GM19238 (cell line): ENCODE results near the gene ZNF57.
A peak's percentile ranks its signal among the peaks of the same experiment; 100 is the strongest.
"Not testable (repeated sequence)": the region's sequence is repeated elsewhere in the genome, so short reads cannot be mapped to it uniquely, and the experiment has no call there.

Experiments
- DNase-seq: peaks from one replicate; pipeline ENCODE4 v3.0.0; 2011; ENCODE audit warnings: low spot score; ENCODE audit not compliant: insufficient read length

ZNF57 gene

DNA sequence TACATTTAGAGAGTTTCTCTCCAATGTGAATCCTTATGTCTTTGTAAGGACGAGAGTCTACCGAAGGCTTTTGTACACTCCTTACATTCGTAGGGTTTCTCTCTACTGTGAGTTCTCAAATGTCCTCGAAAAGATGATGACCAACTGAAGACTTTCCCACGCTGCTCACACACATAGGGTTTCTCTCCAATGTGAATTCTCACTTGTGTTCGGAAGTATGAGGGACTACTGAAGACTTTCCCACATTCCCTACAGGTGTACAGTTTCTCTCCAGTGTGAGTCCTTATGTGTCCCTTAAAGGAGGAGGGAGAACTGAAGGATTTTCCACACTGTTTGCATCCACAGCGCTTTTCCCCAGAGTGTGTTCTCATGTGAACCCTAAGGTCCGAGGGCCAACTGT lies 4.0 kb upstream of the ZNF57 start:
- DNase-seq: no peak

GRCh38 chr19:2902590-2903218 lies 2.0 kb downstream of the ZNF57 start:
- DNase-seq: no peak

DNA sequence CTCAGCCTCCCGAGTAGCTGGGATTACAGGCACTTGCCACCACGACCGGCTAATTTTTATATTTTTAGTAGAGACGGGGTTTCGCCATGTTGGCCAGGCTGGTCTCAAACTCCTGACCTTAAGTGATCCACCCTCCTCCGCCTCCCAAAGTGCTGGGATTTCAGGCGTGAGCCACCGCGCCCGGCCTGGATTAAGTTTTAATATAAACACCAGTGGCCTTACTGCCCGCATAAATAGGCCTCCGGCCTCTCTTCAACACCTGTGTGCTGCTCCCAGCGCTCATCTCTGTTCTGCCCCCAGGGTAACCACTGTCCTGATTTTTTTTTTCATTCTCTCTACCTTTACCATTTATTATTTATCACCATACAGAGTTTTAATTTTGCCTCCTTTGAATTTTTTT lies 2.6 kb downstream of the ZNF57 start:
- DNase-seq: not testable (repeated sequence)

GRCh38 chr19:2905918-2906519 lies 5.3 kb downstream of the ZNF57 start:
- no peak for DNase-seq

DNA sequence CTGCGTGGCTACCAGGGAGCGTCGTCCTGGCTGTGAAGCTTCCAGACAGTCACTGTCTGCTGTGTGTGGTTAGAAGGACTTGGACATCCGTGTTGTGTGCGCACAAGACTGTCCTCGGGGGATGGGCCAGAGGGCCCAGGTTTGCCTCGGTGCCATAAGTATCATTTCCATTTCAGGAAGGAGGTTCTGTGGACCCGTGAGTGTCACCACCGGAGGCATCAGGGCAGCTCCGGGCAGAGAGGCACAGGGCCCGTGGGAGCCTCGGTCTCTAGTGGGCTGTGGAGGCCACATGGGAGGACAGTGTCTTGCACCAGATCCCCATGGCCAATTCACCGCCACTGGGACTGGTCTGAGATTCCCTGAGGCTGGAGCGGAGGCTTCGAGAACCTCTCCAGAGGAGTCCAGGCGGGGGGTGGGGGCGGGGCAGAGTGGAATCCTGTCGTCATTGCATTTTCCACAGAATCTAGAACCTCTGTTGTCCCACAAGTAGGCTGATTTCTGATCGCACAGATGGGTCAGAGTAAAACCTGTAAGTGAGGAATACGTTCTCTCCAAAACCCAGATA lies 6.0 kb downstream of the ZNF57 start:
- DNase-seq: no peak

GRCh38 chr19:2912306-2912705 lies 11.6 kb downstream of the ZNF57 start:
- DNase-seq: no peak

- DNase-seq: no peak
Observed at GRCh38 chr19:2917275-2918184, 16.8 kb downstream of the ZNF57 start.

DNA sequence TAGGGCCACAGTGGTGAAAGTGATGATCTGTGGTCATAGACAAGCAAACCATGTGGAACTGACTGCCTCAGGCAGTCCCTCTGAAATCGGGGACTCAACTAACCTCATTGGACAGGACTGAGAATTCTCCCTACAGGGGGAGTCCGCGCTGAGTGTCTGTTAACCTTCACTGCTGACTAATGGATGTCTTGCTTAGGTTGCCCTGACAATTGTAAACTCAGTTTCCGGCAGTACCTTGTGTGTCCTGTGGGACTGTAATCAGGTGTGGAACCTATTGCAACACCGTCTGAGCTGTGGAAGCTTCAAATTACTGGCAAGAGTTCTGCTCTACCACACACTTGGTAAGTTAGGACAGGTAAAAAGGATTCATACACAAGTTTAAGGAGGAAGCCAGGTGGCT lies 22.3 kb downstream of the ZNF57 start:
- no peak for DNase-seq

- no peak for DNase-seq
Observed at GRCh38 chr19:2923510-2923909, 22.8 kb downstream of the ZNF57 start.

DNA sequence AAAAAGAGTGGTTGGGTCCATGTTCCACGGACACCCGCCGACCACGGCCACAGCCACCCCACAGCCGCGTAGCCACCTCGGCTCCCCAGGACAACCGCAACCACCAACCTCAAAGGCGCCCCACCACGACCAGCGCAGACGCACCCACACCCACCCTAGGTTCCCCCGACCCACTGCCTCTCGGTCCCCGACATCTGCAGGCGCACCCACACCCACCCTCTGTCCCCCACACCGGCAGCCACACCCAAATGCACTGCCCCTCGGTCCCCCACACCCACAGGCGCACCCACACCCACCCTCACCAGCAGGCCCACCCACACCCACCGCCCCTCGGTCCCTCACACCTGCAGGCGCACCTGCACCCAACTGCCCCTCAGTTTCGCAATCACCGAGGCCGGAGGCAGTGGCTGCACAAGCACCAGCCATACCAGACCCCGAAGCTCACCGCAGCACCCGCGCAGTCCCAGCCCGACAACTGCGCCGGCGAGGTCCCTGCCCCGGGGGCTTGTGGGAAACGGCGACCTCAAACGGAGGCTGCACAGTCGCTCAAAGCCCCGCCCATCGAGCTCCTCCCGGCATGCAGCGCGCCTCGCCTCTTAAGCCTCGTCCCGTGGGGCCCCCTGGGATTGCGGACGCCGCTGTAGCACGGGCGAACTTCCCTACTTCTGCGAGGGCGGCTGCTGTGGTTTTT lies 25.8 kb downstream of the ZNF57 start:
- DNase-seq: no peak

DNA sequence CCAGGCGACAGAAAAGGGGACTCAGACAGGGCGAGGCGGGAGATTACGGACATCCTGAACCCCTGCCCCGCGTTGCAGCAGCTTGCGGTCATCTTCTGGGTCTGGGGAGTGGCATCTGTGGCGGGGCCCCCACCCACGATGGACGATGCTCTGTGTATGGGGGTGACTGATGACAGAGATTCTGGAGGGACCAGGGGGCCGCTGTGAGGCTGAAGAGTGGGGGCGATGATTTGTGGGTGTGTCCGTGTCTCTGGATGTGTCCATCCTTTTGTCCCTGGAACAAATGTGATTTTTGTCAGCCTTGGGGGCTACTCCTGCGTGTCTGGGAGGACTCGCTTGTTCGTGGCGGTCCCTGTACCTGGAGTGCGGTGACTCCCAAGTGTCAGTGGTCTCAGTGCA lies 26.3 kb downstream of the ZNF57 start:
- no peak for DNase-seq

DNA sequence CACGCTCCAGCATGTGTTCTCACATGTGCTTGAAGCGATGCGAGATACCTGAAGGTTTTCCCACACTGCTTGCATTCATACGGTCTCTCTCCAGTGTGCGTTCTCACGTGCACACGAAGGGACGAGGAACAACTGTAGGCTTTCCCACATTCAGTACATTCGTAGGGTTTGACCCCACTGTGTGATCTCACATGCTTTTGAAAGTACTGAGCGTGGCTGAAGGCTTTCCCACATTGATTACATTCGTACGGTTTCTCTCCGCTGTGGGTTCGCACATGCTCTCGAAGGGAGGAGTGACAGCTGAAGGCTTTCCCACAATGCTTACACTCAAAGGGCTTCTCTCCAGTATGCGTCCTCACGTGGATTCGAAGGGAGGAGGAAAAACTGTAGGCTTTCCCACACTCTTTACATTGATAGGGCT lies 32.8 kb downstream of the ZNF57 start:
- no peak for DNase-seq

DNA sequence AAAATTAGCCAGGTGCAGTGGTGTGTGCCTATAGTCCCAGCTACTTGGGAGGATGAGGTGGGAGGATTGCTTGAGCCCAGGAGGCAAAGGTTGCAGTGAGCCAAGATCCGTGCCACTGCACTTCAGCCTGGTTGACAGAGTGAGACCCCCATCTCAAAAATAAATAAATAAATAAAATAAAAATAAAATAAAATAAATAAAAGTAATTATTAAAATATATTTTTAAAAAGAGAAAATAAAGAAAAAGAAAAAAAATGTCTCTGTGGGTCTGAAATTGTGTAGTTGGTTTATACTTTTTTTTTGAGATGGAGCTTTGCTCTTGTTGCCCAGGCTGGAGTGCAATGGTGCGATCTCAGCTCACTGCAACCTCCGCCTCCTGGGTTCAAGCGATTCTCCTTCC lies 35.1 kb downstream of the ZNF57 start:
- DNase-seq: not testable (repeated sequence)

GRCh38 chr19:2942928-2943640 lies 42.4 kb downstream of the ZNF57 start:
- no peak for DNase-seq

DNA sequence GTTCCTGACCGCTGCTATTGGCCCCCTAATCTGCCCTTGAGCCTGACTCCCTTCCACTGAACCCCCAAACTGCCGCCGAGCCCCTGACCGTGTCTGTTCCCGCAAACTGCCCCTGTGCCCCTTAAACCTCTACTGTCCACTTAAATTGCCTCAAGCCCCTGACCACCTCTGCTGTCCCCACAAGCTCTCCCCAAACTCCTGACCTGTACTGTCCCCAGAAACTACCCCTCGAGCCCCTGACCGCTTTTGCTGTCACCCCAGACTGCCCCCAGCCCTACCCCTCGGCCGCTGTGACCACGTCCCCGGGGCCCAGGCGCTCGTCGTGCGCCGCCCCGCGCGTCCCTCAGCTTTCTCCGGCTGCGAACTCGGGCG lies 43.7 kb downstream of the ZNF57 start:
- DNase-seq: no peak

DNA sequence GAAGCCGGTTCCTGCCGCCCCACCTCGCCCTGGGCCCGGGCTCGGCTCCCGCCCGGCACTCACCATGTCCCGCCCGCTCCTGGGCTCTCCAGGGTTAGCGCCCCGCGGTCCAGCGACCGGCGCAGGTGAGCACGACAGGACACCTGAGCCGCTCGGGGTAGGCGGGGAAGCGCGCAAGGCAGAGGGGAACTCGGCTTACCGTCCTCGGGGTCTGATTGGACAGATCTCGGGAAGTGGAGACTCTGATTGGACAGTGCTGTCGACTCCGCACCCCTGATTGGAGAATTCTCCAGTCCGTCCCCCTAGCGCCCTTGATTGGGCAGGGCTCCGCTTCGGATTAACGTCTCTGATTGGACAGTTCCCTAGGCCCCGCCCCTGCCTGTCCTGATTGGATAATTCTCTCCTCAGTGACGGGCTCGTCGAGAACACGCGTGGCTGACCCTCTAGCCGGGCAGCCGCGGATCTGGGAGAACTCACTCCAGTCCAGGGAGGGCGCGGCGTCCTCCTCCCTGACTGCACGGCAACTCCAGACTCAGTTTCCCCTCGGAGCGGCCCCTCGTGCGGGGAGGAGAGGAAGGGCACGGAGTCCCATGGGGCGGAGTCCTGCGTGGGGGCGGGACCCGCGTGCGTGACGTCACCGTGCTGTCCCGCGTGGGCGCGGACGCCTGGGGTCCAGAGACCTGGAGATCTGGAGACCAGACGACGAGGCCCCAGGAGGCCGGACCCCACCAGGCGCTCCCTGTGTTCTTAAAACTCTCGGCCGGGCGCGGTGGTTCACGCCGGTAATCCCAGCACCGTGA lies 44.2 kb downstream of the ZNF57 start, which contains the start of gene ZNF77:
Gene ZNF77, minus strand, starts transcription at position 197 of the 800 bp plus-strand sequence. Its CDS starts 131 bp downstream, at position 66.
- DNase-seq: peak; percentile 98

DNA sequence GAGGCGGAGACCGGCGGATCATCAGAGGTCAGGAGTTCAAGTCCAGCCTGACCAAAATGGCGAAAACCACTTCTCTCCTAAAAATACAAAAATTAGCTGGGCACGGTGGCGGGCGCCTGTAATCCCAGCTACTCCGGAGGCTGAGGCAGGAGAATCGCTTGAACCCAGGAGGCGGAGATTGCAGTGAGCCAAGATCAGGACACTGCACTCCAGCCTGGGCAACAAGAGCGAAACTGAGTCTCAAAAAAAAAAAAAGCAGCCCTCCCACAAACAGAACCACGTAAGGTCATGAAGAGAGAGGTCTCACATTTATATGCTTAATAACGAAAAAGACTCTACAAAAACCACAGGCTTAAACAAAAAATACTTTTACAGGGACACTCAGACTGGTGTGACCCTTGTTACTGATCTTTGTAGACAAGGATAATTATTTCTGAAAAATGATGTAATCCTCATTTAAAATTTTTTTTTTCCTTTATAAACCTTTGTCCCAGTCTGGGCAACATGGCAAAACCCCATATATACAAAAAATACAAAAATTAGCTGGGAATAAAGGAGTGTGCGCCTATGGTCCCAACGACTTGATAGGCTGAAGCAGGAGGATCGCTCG lies 45.0 kb downstream of the ZNF57 start:
- DNase-seq: no peak

GRCh38 chr19:2949939-2950285 lies 49.2 kb downstream of the ZNF57 start:
- DNase-seq: no peak

DNA sequence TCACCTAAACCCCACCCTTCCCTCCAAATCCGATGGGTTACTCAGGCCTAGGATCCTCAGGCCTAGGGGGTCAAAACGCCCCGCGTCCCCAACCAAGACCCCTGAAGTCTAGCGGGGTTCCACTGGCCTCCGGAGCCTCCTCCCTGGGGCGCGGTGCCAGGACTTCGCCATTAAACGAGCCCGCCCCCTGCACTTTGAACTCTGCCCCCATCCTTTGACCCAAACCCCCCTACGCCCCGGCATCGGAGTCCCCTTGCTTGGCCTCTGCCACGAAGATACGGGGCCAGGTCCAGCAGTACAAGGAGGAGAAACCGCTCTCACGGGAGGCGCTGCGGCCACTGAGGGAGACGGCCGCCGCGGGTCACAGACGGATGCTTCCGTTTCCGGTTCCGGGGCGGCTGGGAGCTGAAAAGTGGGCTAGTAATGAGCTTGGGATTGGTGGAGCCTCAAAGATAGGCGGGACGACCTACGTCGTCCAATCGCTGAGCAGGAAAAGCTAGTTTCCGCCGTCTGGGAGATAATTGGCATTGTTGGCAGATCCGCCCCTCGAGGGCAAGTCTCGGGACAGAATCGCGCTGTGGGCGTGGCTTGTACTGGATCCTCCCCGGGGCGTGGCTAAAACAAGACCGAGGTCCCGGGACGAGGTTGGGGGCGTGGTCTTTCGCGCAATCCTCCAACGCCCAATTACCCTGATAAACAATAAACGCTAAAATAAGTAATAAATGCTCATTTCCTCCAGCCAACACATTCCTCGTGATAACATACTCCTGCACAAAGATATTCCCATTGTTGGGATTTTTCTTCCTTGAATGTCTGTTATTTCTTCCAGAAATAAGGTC lies 49.8 kb downstream of the ZNF57 start:
- peak; percentile 96 for DNase-seq
